ENCODE measurements around the gene PTPRM.

- TF ChIP-seq EZH2phosphoT487 (IDR thresholded peaks at IDR 0.05; ENCODE audit: insufficient read depth, low read depth) (no peak), EZH2 (IDR thresholded peaks at IDR 0.05; ENCODE audit: insufficient read depth, poor library complexity, severe bottlenecking) (no peak)
Observed at GRCh38 chr18:7923105-7923504, 356.0 kb downstream of the PTPRM start.
